ENCODE data around the gene BANK1.

Gene BANK1

GRCh38 chr4:102076622-102077021, 286.1 kb downstream of the BANK1 start:
- TF ChIP-seq CTCF (conservative IDR thresholded peaks at IDR 0.05): no peak
- no peak overlapping the region for H3K27ac ChIP-seq

GRCh38 chr4:102080184-102080583, 289.7 kb downstream of the BANK1 start:
- H3K27ac ChIP-seq: no peak overlapping the region
- no peak for TF ChIP-seq CTCF (conservative IDR thresholded peaks at IDR 0.05)

GRCh38 chr4:102089850-102090621, 299.5 kb downstream of the BANK1 start:
- H3K27ac ChIP-seq: no peak overlapping the region
- TF ChIP-seq CTCF (conservative IDR thresholded peaks at IDR 0.05): no peak

- no peak for TF ChIP-seq CTCF (conservative IDR thresholded peaks at IDR 0.05)
- H3K27ac ChIP-seq: no peak overlapping the region
Measured at GRCh38 chr4:102091656-102092055, 301.1 kb downstream of the BANK1 start.

- no peak for TF ChIP-seq CTCF (conservative IDR thresholded peaks at IDR 0.05)
- no peak overlapping the region for H3K27ac ChIP-seq
Measured at GRCh38 chr4:102094481-102094880, 304.0 kb downstream of the BANK1 start.

- no peak overlapping the region for H3K27ac ChIP-seq
- no peak for TF ChIP-seq CTCF (conservative IDR thresholded peaks at IDR 0.05)
Measured at GRCh38 chr4:102103368-102103767, 312.8 kb downstream of the BANK1 start.

GRCh38 chr4:102104278-102104677, 313.7 kb downstream of the BANK1 start:
- no peak overlapping the region for H3K27ac ChIP-seq
- no peak for TF ChIP-seq CTCF (conservative IDR thresholded peaks at IDR 0.05)
